Measurements from ENCODE around the gene SERPINB8.

The SERPINB8 gene

GRCh38 chr18:63994783-63995399, 25.0 kb downstream of the SERPINB8 start:
- peak; percentile 96 for TF ChIP-seq CTCF (conservative IDR thresholded peaks at IDR 0.05; ENCODE audit: low read length)
- peak; percentile 67 for DNase-seq (ENCODE audit: low read depth)
- H3K4me3 ChIP-seq (ENCODE audit: low read length), result no peak overlapping the region

GRCh38 chr18:63997041-63997440, 27.2 kb downstream of the SERPINB8 start:
- H3K4me3 ChIP-seq (ENCODE audit: low read length), result no peak overlapping the region
- no peak for DNase-seq (ENCODE audit: low read depth)
- TF ChIP-seq CTCF (conservative IDR thresholded peaks at IDR 0.05; ENCODE audit: low read length), result no peak

GRCh38 chr18:63997606-63998005, 27.7 kb downstream of the SERPINB8 start:
- no peak overlapping the region for H3K4me3 ChIP-seq (ENCODE audit: low read length)
- no peak for TF ChIP-seq CTCF (conservative IDR thresholded peaks at IDR 0.05; ENCODE audit: low read length)
- no peak for DNase-seq (ENCODE audit: low read depth)

- DNase-seq (ENCODE audit: low read depth), result no peak
- no peak for TF ChIP-seq CTCF (conservative IDR thresholded peaks at IDR 0.05; ENCODE audit: low read length)
- no peak overlapping the region for H3K4me3 ChIP-seq (ENCODE audit: low read length)
These were observed 30.0 kb downstream of the SERPINB8 start for GRCh38 chr18:63999871-64000270.

GRCh38 chr18:64002581-64002980, 32.7 kb downstream of the SERPINB8 start:
- H3K4me3 ChIP-seq (ENCODE audit: low read length), result no peak overlapping the region
- TF ChIP-seq CTCF (conservative IDR thresholded peaks at IDR 0.05; ENCODE audit: low read length), result no peak
- no peak for DNase-seq (ENCODE audit: low read depth)

GRCh38 chr18:64009305-64009704, 39.4 kb downstream of the SERPINB8 start:
- no peak overlapping the region for H3K4me3 ChIP-seq (ENCODE audit: low read length)
- DNase-seq (ENCODE audit: low read depth), result no peak
- TF ChIP-seq CTCF (conservative IDR thresholded peaks at IDR 0.05; ENCODE audit: low read length), result no peak

GRCh38 chr18:64011513-64011912, 41.6 kb downstream of the SERPINB8 start:
- no peak for TF ChIP-seq CTCF (conservative IDR thresholded peaks at IDR 0.05; ENCODE audit: low read length)
- no peak for DNase-seq (ENCODE audit: low read depth)
- no peak overlapping the region for H3K4me3 ChIP-seq (ENCODE audit: low read length)
